HG03439 (cell line): ENCODE data around the gene SERPINA3.

Source experiments
- ATAC-seq: cut with Tn5 transposase; IDR thresholded peaks from one replicate; pipeline ENCODE4 v1.9.1; 2021; ENCODE audit warnings: mild to moderate bottlenecking, moderate library complexity; ENCODE audit not compliant: unreplicated experiment

Gene SERPINA3

GRCh38 chr14:94612580-94613554 lies 676 bp downstream of the SERPINA3 start:
- no peak for ATAC-seq

GRCh38 chr14:94613720-94614644 lies 1.8 kb downstream of the SERPINA3 start:
- ATAC-seq = no peak

- no peak for ATAC-seq
Observed at GRCh38 chr14:94614802-94615201, 2.6 kb downstream of the SERPINA3 start.

GRCh38 chr14:94615254-94615653 lies 3.1 kb downstream of the SERPINA3 start:
- ATAC-seq = no peak

- no peak for ATAC-seq
Observed at GRCh38 chr14:94615823-94616570, 3.8 kb downstream of the SERPINA3 start.

GRCh38 chr14:94617366-94617941 lies 5.3 kb downstream of the SERPINA3 start:
- no peak for ATAC-seq

- no peak for ATAC-seq
Observed at GRCh38 chr14:94617988-94618822, 6.0 kb downstream of the SERPINA3 start.

GRCh38 chr14:94619297-94619696 lies 7.1 kb downstream of the SERPINA3 start:
- no peak for ATAC-seq

GRCh38 chr14:94620597-94620996 lies 8.4 kb downstream of the SERPINA3 start:
- ATAC-seq = no peak

- ATAC-seq = no peak
Observed at GRCh38 chr14:94621358-94622134, 9.4 kb downstream of the SERPINA3 start.

GRCh38 chr14:94622653-94623421 lies 10.6 kb downstream of the SERPINA3 start:
- no peak for ATAC-seq

GRCh38 chr14:94623422-94623809 lies 11.2 kb downstream of the SERPINA3 start:
- no peak for ATAC-seq

- no peak for ATAC-seq
Observed at GRCh38 chr14:94623856-94624499, 11.8 kb downstream of the SERPINA3 start.

- no peak for ATAC-seq
Observed at GRCh38 chr14:94624537-94625352, 12.6 kb downstream of the SERPINA3 start.

- no peak for ATAC-seq
Observed at GRCh38 chr14:94625353-94625635, 13.1 kb downstream of the SERPINA3 start.

GRCh38 chr14:94628578-94628977 lies 16.4 kb downstream of the SERPINA3 start:
- ATAC-seq = no peak

- no peak for ATAC-seq
Observed at GRCh38 chr14:94630396-94630795, 18.2 kb downstream of the SERPINA3 start.
